CD14-positive monocyte (primary cell): ENCODE measurements around the gene PDE4C. TPM values are rescaled to one million over a fixed set of nuclear protein-coding genes. Genes with fewer than 3 reads are reported as not detected.

Experiments
- DNase-seq, 3 donors: peaks; one replicate each; pipeline ENCODE4 v3.0.0-alpha.2; 2011 to 2022
- H2AFZ ChIP-seq: 2 replicates; pipeline ENCODE4 v1.6.0; 2012; ENCODE audit warnings: mild to moderate bottlenecking, low read depth, low read length, inconsistent platforms; ENCODE audit not compliant: insufficient read depth, poor library complexity, severe bottlenecking
- H3K27ac ChIP-seq, 2 donors: 1 replicate in 1 of 2; 2 replicates in 1 of 2; pipeline ENCODE4 v1.5.1; 2012 to 2013; ENCODE audit warnings: low read length in 2 of 2, control low read depth in 1 of 2, inconsistent platforms in 1 of 2, low read depth in 1 of 2, mild to moderate bottlenecking in 1 of 2
- H3K27me3 ChIP-seq, 2 donors: one replicate each; pipeline versions ENCODE4 v1.6.0 to v1.6.1; 2011 to 2013; ENCODE audit warnings: low read length in 2 of 2; ENCODE audit not compliant: control insufficient read depth in 2 of 2, insufficient read depth in 2 of 2
- H3K36me3 ChIP-seq, 2 donors: replicated peaks in 1 of 2; 1 replicate in 1 of 2; 2 replicates in 1 of 2; pipeline versions ENCODE4 v1.5.1 to v1.6.1; 2012 to 2013; ENCODE audit warnings: low read length in 2 of 2, control low read depth in 1 of 2, inconsistent platforms in 1 of 2, mild to moderate bottlenecking in 1 of 2; ENCODE audit not compliant: insufficient read depth in 2 of 2, control insufficient read depth in 1 of 2
- H3K4me1 ChIP-seq, 2 donors: 1 replicate in 1 of 2; 2 replicates in 1 of 2; pipeline versions ENCODE4 v1.5.1 to v1.6.1; 2012 to 2013; ENCODE audit warnings: low read length in 2 of 2, control low read depth in 1 of 2, inconsistent platforms in 1 of 2, mild to moderate bottlenecking in 1 of 2, moderate library complexity in 1 of 2; ENCODE audit not compliant: insufficient read depth in 2 of 2, control insufficient read depth in 1 of 2
- H3K4me2 ChIP-seq: replicated peaks from 2 replicates; pipeline ENCODE3; 2012; ENCODE audit warnings: low read length, moderate library complexity, mild to moderate bottlenecking; ENCODE audit not compliant: poor library complexity, severe bottlenecking; ENCODE audit errors: extremely low read depth
- H3K4me3 ChIP-seq, 3 experiments: fragments of 200-600 bp in 1 of 3; sonication (generic) in 1 of 3; replicated peaks in 1 of 3; 1 replicate in 2 of 3; 2 replicates in 1 of 3; pipeline ENCODE4 v1.5.1; 2011 to 2013; ENCODE audit warnings: low read length in 3 of 3, mild to moderate bottlenecking in 3 of 3, control low read depth in 2 of 3, low read depth in 2 of 3, inconsistent platforms in 1 of 3, moderate library complexity in 1 of 3
- H3K79me2 ChIP-seq: 2 replicates; pipeline ENCODE4 v1.6.0; 2012; ENCODE audit warnings: mild to moderate bottlenecking, control low read depth, inconsistent platforms, low read length, moderate library complexity; ENCODE audit not compliant: insufficient read depth
- H3K9ac ChIP-seq: 2 replicates; pipeline ENCODE4 v1.6.0; 2017; ENCODE audit warnings: low read length, mild to moderate bottlenecking; ENCODE audit not compliant: insufficient read depth, poor library complexity, severe bottlenecking
- H3K9me3 ChIP-seq, 2 donors: replicated peaks in 1 of 2; 1 replicate in 1 of 2; 2 replicates in 1 of 2; pipeline versions ENCODE4 v1.5.1 to v1.6.1; 2012 to 2013; ENCODE audit warnings: low read length in 2 of 2, control low read depth in 1 of 2; ENCODE audit not compliant: control insufficient read depth in 1 of 2, insufficient read depth in 1 of 2
- H4K20me1 ChIP-seq: 2 replicates; pipeline ENCODE4 v1.6.0; 2012; ENCODE audit warnings: mild to moderate bottlenecking, low read length, control low read depth, moderate library complexity; ENCODE audit not compliant: insufficient read depth
- H3K27ac Mint-ChIP-seq, 7 donors: one replicate each; pipeline ENCODE4 v1.8.0; 2020; ENCODE audit warnings: mild to moderate bottlenecking in 7 of 7, mixed read lengths in 7 of 7, moderate library complexity in 6 of 7, inconsistent platforms in 2 of 7
- H3K27me3 Mint-ChIP-seq, 3 donors: one replicate each; pipeline ENCODE4 v1.8.0; 2021 to 2022; ENCODE audit warnings: low read depth in 3 of 3, mild to moderate bottlenecking in 3 of 3, mixed read lengths in 3 of 3, moderate library complexity in 3 of 3, inconsistent platforms in 1 of 3
- H3K36me3 Mint-ChIP-seq, 2 donors: one replicate each; pipeline ENCODE4 v1.8.0; 2020; ENCODE audit warnings: mixed read lengths in 2 of 2, inconsistent platforms in 1 of 2, mild to moderate bottlenecking in 1 of 2
- H3K4me1 Mint-ChIP-seq: one replicate; pipeline ENCODE4 v1.8.0; 2020; ENCODE audit warnings: mild to moderate bottlenecking, mixed read lengths
- H3K4me3 Mint-ChIP-seq, 2 donors: one replicate each; pipeline ENCODE4 v1.8.0; 2020; ENCODE audit warnings: mild to moderate bottlenecking in 2 of 2, mixed read lengths in 2 of 2, moderate library complexity in 1 of 2
- H3K9me3 Mint-ChIP-seq, 7 donors: one replicate each; pipeline ENCODE4 v1.8.0; 2020 to 2022; ENCODE audit warnings: mixed read lengths in 7 of 7, mild to moderate bottlenecking in 6 of 7, moderate library complexity in 6 of 7, inconsistent platforms in 2 of 7
- CTCF ChIP-seq: fragments of 200-600 bp; IDR thresholded peaks from one replicate; pipeline ENCODE4 v1.8.0; 2022; ENCODE audit warnings: antibody characterized with exemption, mild to moderate bottlenecking
- WGBS: methylation state at CpG from one replicate; pipeline ENCODE4 v1.1.5; 2013; ENCODE audit warnings: missing lambda C conversion rate; ENCODE audit not compliant: insufficient coverage; 5-methylcytosine and 5-hydroxymethylcytosine counted together
- intact Hi-C, 2 donors: fragments of 100-400 bp; cut with micrococcal nuclease; formaldehyde crosslinking; loops; one replicate each; pipeline versions ENCODE4 v1.15.0 to v1.15.1; 2023
- polyA plus RNA-seq, 3 donors: library from polyadenylated mRNA; depleted of rRNA in 1 of 3; unstranded in 2 of 3; stranded (reverse) in 1 of 3; fragments of 300-500 nt in 2 of 3; fragments of >200 nt in 1 of 3; fragmentation: Illumina TruSeq in 2 of 3; gene quantifications; 1 replicate in 2 of 3; 2 replicates in 1 of 3; pipeline ENCODE4 v1.2.3, GENCODE V29; 2012 to 2021

The PDE4C gene
- polyA plus RNA-seq, 3 donors, result not detected

- intact Hi-C loops, result no loop called here
- Mint-ChIP-seq H3K36me3 (peaks cover 35 to 41% of the 10 kb centered on the region in 2 donors), H3K27me3 (no peaks in the 10 kb centered on the region)
Measured at GRCh38 chr19:18183529-18183928, 42.7 kb downstream of the PDE4C start.

DNA sequence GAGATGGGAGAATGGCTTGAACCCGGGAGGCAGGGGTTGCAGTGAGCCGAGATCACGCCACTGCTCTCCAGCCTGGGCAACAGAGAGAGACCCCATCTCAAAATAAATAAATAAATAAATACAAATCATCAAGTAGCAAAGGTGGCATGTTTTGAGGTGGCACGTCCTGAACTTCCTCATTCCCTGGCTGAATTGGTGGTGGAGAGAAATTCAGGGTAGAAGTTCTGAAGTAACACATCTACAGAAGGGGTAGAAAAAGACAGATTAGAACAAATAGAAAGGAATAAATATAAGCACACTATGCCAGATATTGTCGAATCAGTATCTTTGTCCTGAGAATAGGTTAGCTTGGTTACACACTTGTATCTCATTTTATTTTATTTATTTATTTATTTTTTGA, 46.3 kb downstream of the PDE4C start:
- peaks cover 57% of the 10 kb centered on the region for H3K4me1 Mint-ChIP-seq
- H3K36me3 Mint-ChIP-seq, result peaks cover 41 to 52% of the 10 kb centered on the region in 2 donors
- peaks cover 0 to 2% (median 0%) of the 10 kb centered on the region in 7 donors for H3K9me3 Mint-ChIP-seq
- peaks cover 70% of the 10 kb centered on the region for H4K20me1 ChIP-seq
- WGBS, result no CpG with 5 or more reads among the region's 5 CpGs
- H3K4me3 ChIP-seq, result peak overlapping the region in 1 of 3 experiments; percentile 54
- H3K9ac ChIP-seq, result no peak overlapping the region
- peaks cover 39 to 57% of the 10 kb centered on the region in 2 donors for H3K36me3 ChIP-seq
- peak in 2 of 3 donors; percentile 50 to 52 for DNase-seq
- no peaks in the 10 kb centered on the region for H3K27me3 ChIP-seq
- no peak overlapping the region for H2AFZ ChIP-seq
- H3K27me3 Mint-ChIP-seq, result no peaks in the 10 kb centered on the region
- no peak for TF ChIP-seq CTCF
- H3K4me1 ChIP-seq, result peaks cover 72 to 74% of the 10 kb centered on the region in 2 donors
- no peaks in the 10 kb centered on the region for H3K9me3 ChIP-seq
- intact Hi-C loops, result no loop called here
- H3K79me2 ChIP-seq, result peaks cover 45% of the 10 kb centered on the region
- peak overlapping the region; percentile 43 for H3K4me2 ChIP-seq
- H3K27ac Mint-ChIP-seq, result peak overlapping the region; percentile 84 to 100 (median 93)
- H3K4me3 Mint-ChIP-seq, result peak overlapping the region in 1 of 2 donors; percentile 73
- peak overlapping the region in 1 of 2 donors; percentile 83 for H3K27ac ChIP-seq

More at GRCh38 chr19:18183529-18183928, 42.7 kb downstream of the PDE4C start:
- H3K4me1 ChIP-seq, result peaks cover 38 to 40% of the 10 kb centered on the region in 2 donors
- H3K27me3 ChIP-seq, result no peaks in the 10 kb centered on the region
- no peak overlapping the region for H3K4me2 ChIP-seq
- Mint-ChIP-seq H3K9me3 (no peaks in the 10 kb centered on the region), H3K27ac (no peak overlapping the region), H3K4me1 (peaks cover 29% of the 10 kb centered on the region), H3K4me3 (no peak overlapping the region)
- H3K4me3 ChIP-seq, result no peak overlapping the region
- peaks cover 9% of the 10 kb centered on the region for H3K79me2 ChIP-seq
- TF ChIP-seq CTCF, result no peak
- H3K9me3 ChIP-seq, result no peaks in the 10 kb centered on the region
- H3K36me3 ChIP-seq, result peaks cover 9 to 51% of the 10 kb centered on the region in 2 donors
- H3K27ac ChIP-seq, result no peak overlapping the region
- peaks cover 44% of the 10 kb centered on the region for H4K20me1 ChIP-seq
- H2AFZ ChIP-seq, result no peak overlapping the region
- no peak overlapping the region for H3K9ac ChIP-seq
- DNase-seq, result no peak
